Measurements from ENCODE around the gene C21orf58.

- TF ChIP-seq CTCF (IDR thresholded peaks at IDR 0.05) (no peak), EP300 (IDR thresholded peaks at IDR 0.05) (no peak), POLR2A (IDR thresholded peaks at IDR 0.05) (no peak)
These were observed 67.1 kb downstream of the C21orf58 start for GRCh38 chr21:46256501-46256994.

All from sigmoid colon (tissue), 4 donors.